Endothelial cell (in vitro differentiated cells): ENCODE measurements around the gene HTR1B. TPM values are rescaled to one million over a fixed set of nuclear protein-coding genes. Genes with fewer than 3 reads are reported as not detected.
A peak's percentile ranks its signal among the peaks of the same experiment; 100 is the strongest.

Experiments
- DNase-seq: peaks from one replicate; pipeline ENCODE4 v3.0.0; 2021; ENCODE audit warnings: low spot score
- H3K27ac Mint-ChIP-seq: one replicate; pipeline ENCODE4 v1.8.0; 2021; ENCODE audit warnings: mixed read lengths, inconsistent platforms; ENCODE audit not compliant: unreplicated experiment
- H3K27me3 Mint-ChIP-seq: one replicate; pipeline ENCODE4 v1.8.0; 2021; ENCODE audit warnings: mild to moderate bottlenecking, moderate library complexity, mixed read lengths, inconsistent platforms; ENCODE audit not compliant: unreplicated experiment
- H3K36me3 Mint-ChIP-seq: one replicate; pipeline ENCODE4 v1.8.0; 2021; ENCODE audit warnings: mild to moderate bottlenecking, low read depth, mixed read lengths, inconsistent platforms; ENCODE audit not compliant: unreplicated experiment
- H3K4me1 Mint-ChIP-seq: one replicate; pipeline ENCODE4 v1.8.0; 2021; ENCODE audit warnings: mild to moderate bottlenecking, mixed read lengths, inconsistent platforms; ENCODE audit not compliant: unreplicated experiment
- H3K4me3 Mint-ChIP-seq: one replicate; pipeline ENCODE4 v1.8.0; 2021; ENCODE audit warnings: mild to moderate bottlenecking, mixed read lengths, inconsistent platforms; ENCODE audit not compliant: unreplicated experiment
- H3K9me3 Mint-ChIP-seq: one replicate; pipeline ENCODE4 v1.8.0; 2021; ENCODE audit warnings: mixed read lengths, inconsistent platforms; ENCODE audit not compliant: unreplicated experiment
- long read RNA-seq: library from polyadenylated mRNA; unstranded; transcript quantifications from one replicate; pipeline ENCODE4 v2.0.0, GENCODE V29; 2020; ENCODE audit not compliant: unreplicated experiment
- total RNA-seq: library from RNA; stranded (reverse); fragmentation: NEBNext Ultra II Directional; extraction: Animal tissue kit (Norgen Biotek cat#: 25700); gene quantifications from one replicate; pipeline ENCODE4 v1.2.1, GENCODE V29; 2021; ENCODE audit not compliant: unreplicated experiment
- TF ChIP-seq, protein P1 (sequence below): fragments of 200-600 bp; sonication (generic); IDR thresholded peaks from one replicate; pipeline ENCODE4 v1.5.0; 2021; ENCODE audit warnings: antibody characterized with exemption; ENCODE audit not compliant: unreplicated experiment

Gene HTR1B, protein sequence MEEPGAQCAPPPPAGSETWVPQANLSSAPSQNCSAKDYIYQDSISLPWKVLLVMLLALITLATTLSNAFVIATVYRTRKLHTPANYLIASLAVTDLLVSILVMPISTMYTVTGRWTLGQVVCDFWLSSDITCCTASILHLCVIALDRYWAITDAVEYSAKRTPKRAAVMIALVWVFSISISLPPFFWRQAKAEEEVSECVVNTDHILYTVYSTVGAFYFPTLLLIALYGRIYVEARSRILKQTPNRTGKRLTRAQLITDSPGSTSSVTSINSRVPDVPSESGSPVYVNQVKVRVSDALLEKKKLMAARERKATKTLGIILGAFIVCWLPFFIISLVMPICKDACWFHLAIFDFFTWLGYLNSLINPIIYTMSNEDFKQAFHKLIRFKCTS
- total RNA-seq = 0.33 TPM
- long read RNA-seq = 0 reads

DNA sequence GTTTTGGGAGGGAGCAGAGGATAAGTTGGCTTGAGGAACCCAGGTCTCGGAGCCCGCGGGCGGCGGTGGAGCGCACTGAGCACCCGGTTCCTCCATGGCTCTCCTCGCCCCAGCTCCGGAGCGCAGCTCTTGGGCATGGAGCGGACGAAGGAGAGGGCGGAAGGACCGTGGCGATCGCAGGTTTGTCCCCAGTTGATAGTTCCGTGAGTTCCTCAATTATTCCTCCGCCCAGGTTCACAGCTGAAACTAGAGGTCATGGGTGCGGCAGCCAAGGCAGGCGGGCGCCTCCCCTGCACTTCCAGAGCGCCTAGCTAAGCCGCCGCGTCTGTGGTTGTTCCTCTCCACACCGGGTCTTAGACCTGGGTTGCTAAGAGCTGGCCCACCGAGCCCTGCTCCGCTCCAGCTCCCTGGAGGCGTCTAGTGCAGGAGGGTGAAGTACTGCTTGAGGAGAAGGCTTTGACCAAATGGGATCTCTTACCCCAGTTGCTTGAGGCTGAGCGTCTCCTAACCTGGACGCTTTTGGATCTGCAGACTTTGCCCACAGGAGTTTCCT lies at the start of gene HTR1B:
Gene HTR1B (minus strand): TSS at position 184 of the 553 bp plus-strand sequence. CDS start 88 bp downstream, at position 96.
- H3K27ac Mint-ChIP-seq = peak within 1 kb of the TSS; percentile 20

DNA sequence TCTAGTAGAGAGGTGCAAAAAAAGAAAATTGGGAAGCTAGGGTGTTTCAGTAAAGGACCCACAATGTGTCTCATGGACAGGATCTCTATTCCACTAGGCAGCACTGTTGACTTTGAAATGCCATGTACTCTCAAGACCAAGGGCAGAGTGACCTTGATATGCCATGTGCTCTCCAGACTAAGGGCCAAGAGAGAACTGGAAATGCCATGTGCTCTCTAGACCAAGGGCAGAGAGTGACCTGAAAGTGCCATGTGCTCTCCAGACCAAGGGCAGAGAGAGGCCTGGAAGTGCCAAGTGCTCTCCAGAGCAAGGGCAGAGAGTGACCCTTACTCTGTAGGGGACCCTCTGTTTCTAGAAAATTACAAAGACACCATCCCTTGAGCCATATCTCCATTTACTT lies 49.3 kb upstream of the HTR1B start:
- Mint-ChIP-seq H3K27ac (no peak overlapping the region), H3K9me3 (peaks cover 14% of the 10 kb centered on the region), H3K27me3 (no peaks in the 10 kb centered on the region), H3K4me1 (no peaks in the 10 kb centered on the region), H3K36me3 (peaks cover 6% of the 10 kb centered on the region), H3K4me3 (no peak overlapping the region)
- TF ChIP-seq, protein P1, sequence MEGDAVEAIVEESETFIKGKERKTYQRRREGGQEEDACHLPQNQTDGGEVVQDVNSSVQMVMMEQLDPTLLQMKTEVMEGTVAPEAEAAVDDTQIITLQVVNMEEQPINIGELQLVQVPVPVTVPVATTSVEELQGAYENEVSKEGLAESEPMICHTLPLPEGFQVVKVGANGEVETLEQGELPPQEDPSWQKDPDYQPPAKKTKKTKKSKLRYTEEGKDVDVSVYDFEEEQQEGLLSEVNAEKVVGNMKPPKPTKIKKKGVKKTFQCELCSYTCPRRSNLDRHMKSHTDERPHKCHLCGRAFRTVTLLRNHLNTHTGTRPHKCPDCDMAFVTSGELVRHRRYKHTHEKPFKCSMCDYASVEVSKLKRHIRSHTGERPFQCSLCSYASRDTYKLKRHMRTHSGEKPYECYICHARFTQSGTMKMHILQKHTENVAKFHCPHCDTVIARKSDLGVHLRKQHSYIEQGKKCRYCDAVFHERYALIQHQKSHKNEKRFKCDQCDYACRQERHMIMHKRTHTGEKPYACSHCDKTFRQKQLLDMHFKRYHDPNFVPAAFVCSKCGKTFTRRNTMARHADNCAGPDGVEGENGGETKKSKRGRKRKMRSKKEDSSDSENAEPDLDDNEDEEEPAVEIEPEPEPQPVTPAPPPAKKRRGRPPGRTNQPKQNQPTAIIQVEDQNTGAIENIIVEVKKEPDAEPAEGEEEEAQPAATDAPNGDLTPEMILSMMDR = no peak
- DNase-seq = no peak

More for the DNA sequence above, at the start of gene HTR1B:
- DNase-seq = peak; percentile 22
- TF ChIP-seq, protein P1 = no peak
- peaks cover 33% of the 10 kb centered on the region for H3K27me3 Mint-ChIP-seq
- no peaks in the 10 kb centered on the region for H3K9me3 Mint-ChIP-seq
- peaks cover 20% of the 10 kb centered on the region for H3K4me1 Mint-ChIP-seq
- no peaks in the 10 kb centered on the region for H3K36me3 Mint-ChIP-seq
- H3K4me3 Mint-ChIP-seq = peak within 1 kb of the TSS; percentile 90

DNA sequence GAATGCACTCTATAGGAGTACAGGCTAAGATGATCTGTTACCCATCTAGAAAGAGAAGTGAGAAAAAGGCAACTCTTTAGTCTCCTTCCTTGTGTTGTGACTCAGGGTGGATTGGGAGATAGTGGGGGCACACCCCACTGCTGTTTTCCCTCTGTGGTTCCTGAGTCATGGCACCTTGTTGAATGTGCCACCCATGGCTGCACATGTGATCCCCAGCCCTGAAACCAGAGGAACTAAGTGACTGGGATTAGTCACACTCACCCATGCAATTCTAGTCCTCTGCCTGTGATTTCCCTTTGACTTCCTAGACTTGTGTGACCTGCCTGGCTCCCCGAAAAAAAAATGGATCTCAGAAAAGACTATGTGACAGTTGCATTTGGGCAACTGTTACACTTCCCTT lies 48.6 kb upstream of the HTR1B start:
- TF ChIP-seq, protein P1 = no peak
- no peak for DNase-seq
- Mint-ChIP-seq H3K27me3 (no peaks in the 10 kb centered on the region), H3K36me3 (peaks cover 6% of the 10 kb centered on the region), H3K9me3 (peaks cover 14% of the 10 kb centered on the region), H3K4me3 (no peak overlapping the region), H3K4me1 (no peaks in the 10 kb centered on the region), H3K27ac (no peak overlapping the region)

DNA sequence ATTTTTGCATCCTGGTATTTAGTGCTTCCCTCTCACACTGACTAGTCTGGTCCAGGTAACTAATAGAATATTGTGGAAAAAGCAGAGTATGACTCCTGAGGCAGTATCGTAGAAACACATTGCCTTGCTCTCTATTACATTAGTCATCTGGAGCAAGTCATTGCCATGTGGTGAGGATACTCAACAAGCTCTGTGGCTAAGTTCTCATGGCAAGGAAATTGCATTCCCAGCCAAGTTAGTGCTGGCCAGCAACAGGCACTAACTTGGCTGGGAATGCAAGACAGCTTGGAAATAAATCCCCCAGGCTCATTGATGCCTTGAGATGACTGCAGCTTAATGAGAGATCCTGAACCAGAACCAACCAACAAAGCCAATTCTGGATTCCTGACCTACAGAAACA lies 39.7 kb upstream of the HTR1B start:
- Mint-ChIP-seq H3K4me3 (no peak overlapping the region), H3K4me1 (no peaks in the 10 kb centered on the region), H3K27ac (no peak overlapping the region), H3K36me3 (no peaks in the 10 kb centered on the region), H3K27me3 (peaks cover 1% of the 10 kb centered on the region), H3K9me3 (no peaks in the 10 kb centered on the region)
- no peak for DNase-seq
- TF ChIP-seq, protein P1 = no peak

DNA sequence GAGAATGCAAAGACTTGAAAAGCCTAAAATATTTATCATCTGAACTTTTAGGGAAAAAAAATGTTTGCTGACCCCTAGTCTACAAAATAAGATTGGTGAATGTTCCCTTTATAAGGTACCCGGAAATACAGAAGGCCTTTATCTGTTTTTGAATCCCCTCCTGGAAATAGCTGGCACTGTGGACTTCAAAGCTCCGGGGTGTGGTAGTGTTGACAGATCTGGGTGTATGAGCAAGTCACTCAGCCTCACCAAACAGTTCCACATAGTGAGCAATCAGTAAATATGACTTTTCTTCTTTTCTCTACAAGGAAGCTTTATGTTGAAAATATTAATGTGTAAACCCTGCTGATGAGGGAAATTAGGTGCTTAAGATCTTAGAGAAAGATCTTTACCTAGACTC lies 29.2 kb upstream of the HTR1B start:
- Mint-ChIP-seq H3K4me3 (no peak overlapping the region), H3K27ac (no peak overlapping the region), H3K36me3 (no peaks in the 10 kb centered on the region), H3K27me3 (no peaks in the 10 kb centered on the region), H3K9me3 (no peaks in the 10 kb centered on the region), H3K4me1 (no peaks in the 10 kb centered on the region)
- DNase-seq = no peak
- TF ChIP-seq, protein P1 = no peak
